Measurements from ENCODE around the gene MGAT4B.

MGAT4B gene

DNA sequence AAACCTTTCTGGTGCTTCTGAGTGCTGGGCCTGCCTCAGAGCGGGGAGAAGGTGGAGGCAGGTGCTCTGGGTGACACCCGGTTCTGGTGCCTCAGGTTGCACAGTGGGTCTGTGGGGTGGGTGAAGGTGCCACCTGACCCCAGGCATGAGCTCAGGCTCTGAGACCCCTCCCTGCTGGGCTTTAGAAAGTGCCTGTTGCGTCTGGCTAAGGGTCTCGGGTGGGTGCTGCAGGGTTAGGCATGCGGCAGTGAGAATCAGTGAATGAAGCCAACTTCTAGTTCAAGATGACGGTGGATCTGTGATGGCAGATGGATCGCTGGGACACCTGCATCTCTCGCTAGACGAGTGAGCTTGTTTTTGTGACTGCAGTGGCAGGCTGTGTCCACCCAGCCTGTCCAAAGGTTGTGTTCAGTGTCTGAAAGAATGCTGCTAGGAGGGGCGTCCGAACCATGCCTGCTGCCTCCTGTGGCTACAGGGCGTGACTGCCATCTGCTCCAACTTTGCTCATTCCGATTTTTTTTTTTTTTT is 19.1 kb upstream of the MGAT4B start:
- no peak for DNase-seq (ENCODE audit: low read depth)

DNA sequence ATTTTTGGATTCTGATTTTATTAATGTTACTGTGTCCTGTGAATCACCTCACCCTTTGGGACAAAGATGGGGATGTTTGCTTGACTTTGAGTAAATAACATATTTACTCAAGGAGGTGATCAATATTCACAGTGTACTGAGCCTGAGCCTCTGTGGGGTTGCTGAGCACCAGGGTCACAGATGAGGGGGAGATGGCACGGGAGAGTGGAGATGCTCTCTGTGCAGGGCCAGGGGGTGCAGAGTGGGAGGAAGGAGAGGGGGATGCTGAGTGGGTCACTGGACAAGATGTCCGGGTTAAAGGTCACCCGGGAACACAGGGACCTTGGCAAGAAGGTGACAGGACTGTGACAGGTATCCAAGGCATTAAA is 18.1 kb upstream of the MGAT4B start:
- DNase-seq (ENCODE audit: low read depth), result no peak

DNA sequence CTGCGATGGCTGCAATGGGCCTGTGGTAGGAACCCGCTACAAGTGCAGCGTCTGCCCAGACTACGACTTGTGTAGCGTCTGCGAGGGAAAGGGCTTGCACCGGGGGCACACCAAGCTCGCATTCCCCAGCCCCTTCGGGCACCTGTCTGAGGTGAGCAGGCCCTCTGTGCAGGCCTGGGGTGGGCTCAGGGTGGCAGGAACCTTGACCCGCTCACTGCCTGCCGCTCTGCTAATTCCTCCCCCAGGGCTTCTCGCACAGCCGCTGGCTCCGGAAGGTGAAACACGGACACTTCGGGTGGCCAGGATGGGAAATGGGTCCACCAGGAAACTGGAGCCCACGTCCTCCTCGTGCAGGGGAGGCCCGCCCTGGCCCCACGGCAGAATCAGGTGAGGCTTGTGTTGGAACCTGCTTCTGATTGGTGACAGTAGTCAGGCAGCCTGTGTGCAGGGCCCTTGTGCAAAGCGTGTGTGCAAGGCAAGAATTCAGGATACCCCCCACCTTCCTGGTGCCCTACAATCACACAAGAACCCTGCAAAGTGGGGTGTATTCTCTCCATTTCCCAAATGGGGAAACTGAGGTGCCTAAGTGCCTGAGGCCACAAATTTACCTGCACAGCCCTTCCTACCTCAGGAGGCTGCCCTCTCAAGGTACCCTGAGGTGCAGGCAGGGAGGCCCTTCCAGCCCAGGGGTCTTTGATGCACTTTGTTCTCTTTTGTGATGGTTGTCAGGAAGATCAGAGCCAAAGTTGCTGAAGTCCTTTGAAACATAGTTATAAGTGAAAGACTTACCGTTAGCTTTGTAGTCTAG is 17.5 kb upstream of the MGAT4B start:
- DNase-seq (ENCODE audit: low read depth), result no peak

DNA sequence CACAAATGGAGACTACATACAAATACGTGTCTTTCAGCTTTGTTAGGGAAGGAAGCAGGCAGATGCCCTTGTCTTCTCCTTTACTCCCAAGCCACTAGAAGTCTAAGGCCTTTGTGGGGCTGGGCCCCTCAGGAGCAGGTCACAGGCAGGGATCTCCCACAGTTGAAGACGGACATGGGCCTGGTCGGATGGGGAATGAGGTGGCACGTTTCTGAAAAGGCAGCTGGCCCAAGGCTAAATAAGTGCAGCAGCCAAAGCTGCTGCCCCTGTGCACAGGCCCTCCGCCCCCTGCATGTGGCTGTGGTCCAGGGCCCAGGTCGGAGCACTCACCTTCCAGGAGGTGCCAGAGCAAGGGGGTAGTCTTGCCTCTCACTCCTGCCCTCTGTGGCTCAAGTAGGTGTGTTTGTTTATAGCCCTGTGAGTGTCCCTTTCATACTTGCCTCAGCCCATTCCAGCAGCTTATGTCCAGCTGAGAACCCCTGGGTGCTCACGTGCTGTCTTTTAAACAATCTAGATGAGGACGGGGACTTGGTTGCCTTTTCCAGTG is 15.9 kb upstream of the MGAT4B start:
- no peak for DNase-seq (ENCODE audit: low read depth)

DNA sequence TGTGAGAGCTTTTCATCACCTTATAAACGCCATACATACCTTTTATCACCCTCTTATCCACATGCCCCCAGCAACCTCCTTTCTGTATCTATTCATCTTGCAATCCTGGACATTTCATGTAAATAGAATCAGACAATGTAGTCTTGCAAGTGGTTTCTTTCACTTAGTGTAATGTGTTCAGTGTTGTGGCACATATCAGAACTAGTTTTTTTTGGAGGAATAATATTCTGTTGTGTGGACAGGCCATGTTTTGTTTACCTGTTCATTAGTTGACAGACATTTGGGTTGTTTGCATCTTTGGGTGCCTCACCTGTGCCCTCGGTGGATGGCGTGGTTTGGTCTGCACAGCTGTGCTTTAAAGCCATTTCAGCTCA is 15.4 kb upstream of the MGAT4B start:
- no peak for DNase-seq (ENCODE audit: low read depth)

DNA sequence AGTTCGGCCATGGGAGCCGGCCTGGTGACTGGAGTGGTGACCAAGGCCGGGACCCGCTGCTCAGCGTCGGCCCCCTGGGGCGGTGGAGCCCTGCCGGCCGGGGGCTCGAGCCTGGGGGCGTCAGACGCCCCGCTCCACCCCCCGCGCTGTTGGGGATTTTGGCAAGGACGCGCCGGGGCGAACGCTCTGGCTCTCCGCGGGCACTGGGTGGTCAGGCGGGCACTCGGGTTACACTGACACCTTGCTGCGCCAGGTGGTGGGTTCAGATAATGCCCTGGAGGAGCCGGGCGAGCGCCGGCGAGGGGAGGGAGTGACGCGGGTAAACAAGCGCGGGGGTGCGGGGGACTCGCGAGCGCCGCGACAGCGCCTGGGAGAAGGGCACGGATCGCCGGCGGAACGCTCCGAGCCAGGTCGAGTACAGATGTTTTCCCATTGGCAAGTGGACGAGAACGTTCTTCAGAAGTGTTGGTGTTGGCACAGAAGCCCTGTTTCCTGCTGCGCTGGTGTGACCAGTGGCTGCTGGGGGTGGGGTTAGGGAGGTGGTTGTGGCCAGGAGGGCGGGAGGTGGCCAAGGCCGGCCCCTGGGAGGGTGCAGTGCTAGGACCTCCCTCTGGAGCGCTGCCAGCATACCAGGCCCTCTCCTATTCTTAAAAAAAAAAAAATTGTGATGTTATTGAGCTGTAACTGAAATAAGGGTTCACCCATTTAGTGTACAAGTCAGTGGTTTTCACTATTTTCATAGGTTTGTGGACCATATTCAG is 14.8 kb upstream of the MGAT4B start:
- peak; percentile 93 for DNase-seq (ENCODE audit: low read depth)

DNA sequence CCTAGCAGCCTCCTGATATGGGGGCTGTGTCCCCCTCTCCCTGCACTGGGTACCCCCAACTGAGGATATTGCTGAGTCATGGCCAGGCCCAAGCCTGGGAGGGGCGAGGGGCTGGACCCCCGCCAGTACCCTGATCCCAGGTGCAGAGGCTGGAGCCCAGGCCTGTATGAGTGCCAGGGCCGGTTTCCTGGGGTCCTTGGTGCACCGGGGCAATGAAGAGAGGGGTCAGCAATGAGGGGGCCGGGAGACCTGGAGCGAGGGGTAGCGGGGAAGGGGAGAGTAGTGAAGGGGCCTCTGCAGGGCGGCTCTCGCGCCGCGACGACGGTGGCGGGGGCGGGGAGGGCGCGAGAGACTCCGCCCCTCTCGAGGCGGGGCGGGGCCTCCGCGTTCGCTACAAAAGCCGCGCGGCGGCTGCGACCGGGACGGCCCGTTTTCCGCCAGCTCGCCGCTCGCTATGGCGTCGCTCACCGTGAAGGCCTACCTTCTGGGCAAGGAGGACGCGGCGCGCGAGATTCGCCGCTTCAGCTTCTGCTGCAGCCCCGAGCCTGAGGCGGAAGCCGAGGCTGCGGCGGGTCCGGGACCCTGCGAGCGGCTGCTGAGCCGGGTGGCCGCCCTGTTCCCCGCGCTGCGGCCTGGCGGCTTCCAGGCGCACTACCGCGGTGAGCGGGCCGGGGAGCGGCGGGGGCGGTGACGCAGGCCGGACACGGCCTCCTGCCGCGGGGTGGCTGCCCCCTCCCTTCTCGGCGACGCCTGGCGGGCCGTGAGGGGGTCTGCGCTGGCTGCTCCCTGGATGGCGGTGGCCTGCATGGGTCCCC is 14.0 kb upstream of the MGAT4B start, which contains the start of gene SQSTM1:
TSS of gene SQSTM1 (plus strand) at position 423 of the 815 bp plus-strand sequence. CDS start at position 455, 32 bp downstream.
- DNase-seq (ENCODE audit: low read depth), result peak; percentile 74

DNA sequence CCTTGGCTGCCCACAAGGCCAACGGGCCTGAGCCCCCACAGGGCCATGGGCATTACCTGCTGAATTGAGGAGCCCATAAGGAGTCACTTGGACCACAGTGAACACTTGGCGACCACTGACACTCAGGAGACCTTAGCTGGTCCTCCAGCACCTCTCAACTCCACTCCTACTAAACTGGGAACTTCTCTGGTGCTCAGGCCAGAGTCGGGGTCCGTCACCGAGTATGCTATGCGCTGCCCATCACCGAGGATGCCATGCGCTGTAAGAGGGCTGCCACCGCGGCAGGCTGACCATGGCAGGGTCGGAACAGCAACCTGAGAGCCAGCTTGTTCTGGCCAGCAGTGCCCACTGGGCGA is 13.4 kb upstream of the MGAT4B start:
- DNase-seq (ENCODE audit: low read depth), result no peak

DNA sequence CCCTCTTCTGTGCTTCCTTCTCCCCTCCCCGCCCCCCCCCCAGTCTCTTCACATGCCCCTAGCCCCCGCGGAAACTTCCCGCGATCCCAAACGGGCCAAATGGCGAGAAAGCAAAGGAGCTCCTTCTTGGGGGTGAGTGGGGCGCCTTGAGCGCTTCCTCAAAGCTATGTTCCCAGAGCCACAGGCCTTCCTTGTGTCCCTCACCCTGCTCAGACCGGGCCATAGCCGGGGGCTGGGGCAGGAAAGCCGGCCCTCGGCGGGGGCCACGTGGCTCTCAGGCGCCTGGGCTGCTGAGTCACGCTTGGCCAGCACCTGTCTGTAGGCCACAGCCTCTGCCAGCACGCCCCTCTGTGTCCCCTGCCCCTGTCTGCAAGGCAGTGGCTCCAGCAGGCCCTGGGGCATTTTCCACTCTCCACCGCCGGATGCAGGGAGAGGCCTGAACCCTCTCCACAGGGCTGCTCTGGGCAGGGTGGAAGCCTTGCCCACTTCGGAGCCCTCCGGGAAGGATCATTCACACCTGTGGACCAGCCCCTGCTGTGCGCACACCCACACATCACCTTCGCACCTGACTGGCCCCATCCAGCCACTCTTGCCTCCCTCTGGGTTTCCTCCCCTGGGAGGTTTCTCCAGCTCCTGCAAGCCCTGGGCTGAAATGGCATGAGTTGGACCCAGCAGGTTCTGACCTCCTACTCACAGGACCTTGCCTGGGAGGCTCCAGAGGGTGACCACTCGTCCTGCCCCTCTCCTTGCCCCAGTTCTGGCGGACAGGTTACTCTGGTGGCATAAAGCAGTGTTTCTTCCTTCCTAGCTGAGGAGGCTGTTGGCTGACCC is 12.8 kb upstream of the MGAT4B start:
- DNase-seq (ENCODE audit: low read depth), result peak; percentile 80

DNA sequence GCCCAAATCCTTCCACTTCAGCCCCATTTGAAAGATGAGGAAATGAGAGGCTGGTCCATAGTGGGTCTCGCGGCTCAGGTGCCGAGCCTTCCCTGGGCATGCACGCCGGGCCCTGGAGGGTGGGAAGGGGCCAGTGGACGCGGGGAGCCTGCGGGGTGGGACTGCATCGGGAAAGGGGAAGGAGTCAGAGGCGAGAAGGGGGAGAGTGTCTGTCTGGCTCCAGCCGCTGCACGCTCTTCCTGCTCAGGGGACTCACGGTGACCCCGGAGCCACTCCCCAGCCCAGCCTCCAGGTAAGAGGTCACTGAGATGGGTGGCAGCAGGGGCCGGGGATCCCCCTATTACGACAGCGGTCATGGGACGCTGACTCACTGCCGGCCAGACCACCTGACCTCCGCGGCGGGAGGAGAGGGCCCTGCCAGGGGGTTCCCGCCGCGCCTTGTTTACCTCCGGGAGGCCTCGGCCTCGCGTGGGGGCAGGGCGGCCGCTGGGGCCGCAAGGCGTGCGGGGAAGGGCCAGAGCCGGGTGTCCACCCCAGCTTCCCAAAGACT is 12.2 kb upstream of the MGAT4B start:
- peak; percentile 97 for DNase-seq (ENCODE audit: low read depth)

DNA sequence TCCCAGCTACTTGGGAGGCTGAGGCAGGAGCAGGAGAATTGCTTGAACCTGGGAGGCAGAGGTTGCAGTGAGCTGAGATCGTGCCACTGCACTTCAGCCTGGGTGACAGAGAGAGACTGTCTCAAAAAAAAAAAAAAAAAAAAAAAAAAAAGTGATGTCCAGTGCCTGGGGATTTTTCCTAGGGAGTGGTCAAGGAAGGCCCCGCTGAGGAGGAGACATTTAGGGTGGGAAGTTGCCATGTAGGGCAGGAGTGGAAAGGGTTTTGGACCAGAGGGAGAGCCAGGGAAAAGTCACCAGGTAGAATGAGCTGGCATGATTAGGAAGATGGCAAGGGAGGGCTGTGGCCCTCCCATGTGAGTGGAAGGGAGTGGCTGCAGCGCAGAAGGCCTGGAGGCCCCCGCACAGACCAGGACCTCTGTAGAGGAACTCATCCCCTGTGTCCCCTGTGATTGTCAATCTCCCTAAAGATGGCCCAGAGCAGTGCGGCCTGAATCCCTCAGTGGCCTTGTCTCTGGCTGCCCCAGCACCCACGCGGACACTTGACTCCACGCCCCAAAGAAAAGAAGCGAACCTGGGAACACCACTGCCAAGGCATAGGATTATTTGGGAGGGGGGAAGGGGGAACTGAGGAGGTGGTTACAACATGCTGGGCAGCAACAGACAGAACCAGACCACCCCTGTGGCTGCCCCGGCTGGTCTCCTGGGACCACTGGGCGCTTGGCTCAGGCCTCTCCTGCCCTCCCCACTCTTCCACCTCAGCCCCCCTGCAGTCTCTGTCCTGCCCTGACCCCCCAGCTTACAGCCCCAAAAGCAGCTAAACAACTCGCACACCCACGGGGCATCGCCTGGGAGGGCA is 11.5 kb upstream of the MGAT4B start:
- DNase-seq (ENCODE audit: low read depth), result no peak

DNA sequence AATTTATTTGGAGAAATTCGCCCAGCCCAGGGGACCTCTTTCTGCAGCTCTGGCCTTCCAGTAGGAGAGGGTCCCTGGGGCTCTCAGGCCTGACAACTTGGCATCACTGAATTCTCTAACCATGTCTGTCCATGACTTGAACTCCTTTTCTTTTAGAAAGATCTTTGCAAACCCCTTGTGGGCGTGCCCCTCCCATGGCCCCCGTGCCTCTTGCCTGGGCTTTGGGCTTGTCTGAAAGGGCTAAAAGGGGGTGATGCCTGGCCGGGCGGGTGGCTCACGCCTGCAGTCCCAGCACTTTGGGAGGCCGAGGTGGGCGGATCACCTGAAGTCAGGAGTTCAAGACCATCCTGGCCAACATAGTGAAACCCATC is 10.8 kb upstream of the MGAT4B start:
- no peak for DNase-seq (ENCODE audit: low read depth)

DNA sequence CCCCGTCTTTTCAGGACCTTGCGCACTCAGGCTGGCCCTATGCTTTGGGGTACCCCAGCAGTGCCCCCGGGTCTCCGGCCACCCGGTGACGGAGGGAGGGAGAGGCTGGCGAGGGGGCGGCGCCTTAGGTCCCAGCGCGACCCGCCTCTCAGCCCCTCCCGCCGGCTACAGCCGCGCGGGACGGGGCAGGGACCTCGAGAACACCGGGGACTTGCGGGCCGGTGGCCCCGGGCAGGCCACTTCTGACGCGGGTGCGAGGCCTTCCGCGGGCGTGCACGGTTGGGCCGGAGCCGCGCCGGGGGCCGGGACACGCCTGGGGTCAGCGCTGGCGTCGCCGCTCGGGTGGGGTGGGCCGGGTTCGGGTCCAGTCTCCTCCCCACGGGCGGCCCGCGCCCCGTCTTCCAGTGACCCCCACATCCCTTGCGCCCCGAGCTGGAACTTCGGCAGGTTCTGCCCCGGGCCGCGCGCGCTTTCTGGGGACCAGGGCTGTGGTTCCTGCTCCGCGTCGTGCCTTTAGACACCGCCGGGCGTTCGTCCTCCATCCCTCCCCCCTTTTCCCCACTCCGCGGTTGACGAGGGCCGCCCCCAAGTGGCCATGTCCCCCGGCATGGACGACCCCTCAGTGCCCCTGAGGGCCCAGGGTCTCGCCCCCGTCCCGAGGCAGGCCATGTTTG is 10.3 kb upstream of the MGAT4B start:
- DNase-seq (ENCODE audit: low read depth), result no peak

DNA sequence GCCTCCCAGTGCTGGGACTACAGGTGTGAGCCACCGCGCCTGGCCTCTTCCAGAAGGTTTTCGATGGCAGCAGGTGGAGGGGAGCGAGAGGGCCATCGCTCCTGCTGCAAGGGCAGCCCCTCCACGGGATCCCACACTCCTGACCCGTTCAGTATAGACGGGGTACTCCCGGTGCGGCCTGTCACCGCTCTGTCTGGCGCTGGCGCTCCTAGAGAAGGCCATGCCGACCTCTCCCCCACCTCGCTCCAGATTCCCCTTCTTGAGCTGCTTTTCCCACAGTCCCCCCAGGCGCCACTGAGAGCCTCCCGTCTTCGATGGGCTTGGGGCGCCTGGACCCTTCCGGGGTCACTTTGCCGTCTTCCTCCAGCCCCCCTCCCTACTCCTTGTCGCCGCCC is 9.7 kb upstream of the MGAT4B start:
- no peak for DNase-seq (ENCODE audit: low read depth)

DNA sequence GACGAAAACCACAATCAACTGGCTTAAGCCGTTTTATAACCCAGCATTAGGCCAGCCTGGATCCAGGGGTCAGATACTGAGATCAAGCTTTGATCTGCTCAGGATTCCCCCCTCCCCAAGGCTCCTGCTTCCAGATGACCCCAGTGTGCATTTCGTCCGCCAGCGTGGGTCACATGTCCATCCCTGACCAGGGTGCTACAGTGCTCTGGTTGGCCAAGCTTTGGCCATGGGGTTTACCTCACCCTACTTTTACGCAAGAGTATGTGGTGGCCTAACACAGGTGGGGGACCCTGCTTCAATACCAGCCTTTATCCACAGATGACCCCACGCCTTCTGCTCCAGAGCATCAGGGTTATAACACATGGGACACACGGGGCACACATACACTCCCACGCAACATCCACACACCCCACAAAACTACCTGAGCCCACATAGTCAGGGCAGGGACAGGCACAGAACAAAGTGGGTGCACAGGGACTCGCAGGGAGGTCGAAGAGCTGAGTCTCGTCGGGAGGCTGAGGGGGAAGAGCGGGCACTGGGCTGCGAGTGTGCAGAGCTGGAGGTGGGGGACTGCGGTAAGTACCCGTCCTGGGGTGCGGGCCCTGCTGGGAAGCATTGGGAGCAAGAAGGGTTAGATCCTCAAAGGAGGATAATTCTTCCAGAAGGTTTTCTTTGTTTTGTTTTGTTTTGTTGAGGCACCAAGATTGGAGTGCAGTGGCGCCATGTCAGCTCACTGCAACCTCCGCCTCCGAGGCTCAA is 9.0 kb upstream of the MGAT4B start:
- DNase-seq (ENCODE audit: low read depth), result no peak

DNA sequence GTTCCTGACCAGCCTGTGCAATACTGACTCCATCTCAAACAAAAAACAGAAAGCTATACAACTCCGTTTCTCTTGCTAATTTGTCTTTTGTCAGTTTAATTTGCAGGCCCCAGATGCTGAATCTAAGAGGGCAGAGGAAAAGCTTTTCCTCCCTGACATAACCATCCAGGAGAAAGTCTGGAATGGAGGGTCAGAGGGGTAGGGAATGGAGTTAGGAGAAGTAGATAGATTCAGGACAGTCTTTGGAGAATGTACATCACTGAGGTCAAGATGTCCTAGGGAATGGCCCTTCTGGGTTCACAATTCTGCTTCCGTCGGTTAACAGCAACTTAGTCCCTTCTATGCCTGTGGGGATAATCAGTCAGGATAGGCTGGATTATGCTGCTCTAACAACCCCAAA is 7.4 kb upstream of the MGAT4B start:
- no peak for DNase-seq (ENCODE audit: low read depth)

DNA sequence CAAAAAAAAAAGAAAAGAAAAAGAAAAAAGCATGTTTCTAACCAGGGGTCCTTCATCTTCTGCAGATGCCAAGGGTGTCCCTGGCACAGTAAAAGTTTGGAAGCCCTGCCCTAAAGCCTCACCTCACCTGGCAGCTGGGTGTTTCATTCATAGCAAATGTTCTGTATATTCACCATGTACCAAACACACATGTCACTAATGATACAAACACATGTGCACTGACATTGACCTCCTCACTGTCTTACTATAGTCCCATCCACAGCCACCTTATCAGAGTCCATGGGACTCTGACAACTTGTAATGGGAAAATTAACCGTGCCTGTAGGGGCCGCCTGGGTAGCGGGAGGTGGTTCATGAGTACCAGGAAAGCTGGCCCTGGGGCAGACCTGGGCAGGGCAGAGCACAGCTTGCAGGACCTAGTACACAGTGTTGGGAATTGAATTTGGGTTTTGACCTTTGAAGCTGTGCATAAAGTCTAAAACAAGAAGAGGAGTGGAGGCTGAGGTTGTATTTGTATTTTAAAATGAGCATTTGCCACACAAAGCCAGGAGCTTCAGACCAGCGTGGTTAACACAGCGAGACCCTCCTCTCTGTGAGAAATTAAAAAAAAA is 6.4 kb upstream of the MGAT4B start:
- DNase-seq (ENCODE audit: low read depth), result no peak

DNA sequence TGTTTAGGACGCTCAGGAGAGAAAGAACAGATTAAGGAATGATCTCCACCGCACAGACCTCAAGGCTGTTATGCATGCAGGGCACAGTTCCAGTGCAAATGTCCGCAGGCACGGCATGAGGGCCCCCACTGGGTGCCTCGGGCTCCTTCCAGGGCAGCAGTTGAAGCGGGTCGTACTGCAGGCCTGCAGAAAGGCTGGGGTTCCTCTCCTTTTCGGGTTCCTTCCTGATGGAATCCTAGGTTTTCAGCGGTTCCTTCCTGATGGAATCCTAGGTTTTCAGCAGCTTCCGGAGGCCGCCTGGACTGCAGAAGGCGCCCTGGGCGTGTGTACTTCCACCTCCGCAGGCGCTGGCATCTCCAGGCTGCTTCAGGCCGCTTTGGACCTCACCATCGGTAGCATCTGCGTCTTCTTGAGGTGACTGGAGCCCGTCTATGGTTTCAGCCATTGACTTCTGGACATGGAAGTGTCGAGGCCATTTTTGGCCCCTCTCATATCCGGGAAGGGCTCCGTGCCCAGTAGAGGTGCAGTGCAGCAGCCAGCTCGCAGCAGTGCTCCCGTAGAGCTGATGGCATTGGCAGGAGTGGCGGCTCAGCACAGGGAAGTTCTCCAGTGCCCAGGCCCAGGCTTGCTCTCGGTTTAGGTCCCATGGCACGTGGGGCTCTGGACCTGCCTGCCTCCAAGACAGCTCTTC is 5.6 kb upstream of the MGAT4B start:
- DNase-seq (ENCODE audit: low read depth), result no peak

Data from iris pigment epithelial cell (primary cell).